COR-L47 (cell line): ENCODE data around the gene NFATC2IP.
"Not testable (repeated sequence)": the region's sequence is repeated elsewhere in the genome, so short reads cannot be mapped to it uniquely, and the experiment has no call there.

Experiments used
- DNase-seq: peaks from one replicate; lab custom pipeline; 2025; lab: John Stamatoyannopoulos, UW

Gene NFATC2IP

DNA sequence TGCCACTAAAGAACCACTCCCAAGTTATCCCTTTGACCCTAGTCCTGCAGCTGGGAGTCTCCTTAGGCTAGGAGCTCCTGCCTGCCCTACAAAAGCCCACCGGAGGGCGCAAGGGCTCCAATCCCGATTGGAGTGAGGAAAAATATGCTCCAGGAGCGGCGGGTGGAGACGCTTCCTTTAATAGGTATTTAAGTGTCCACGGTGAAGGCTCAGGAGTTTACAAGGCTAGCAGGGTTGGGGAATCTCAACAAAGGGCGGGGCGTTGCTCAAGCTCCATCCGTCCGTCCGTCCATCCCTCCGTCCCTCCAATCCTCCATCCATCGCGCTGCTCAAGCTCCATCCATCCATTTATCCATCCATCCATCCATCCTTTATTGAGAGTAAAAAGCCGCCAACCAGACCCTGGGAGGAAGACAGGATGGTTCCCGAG is 23.3 kb downstream of the NFATC2IP start:
- DNase-seq: peak; percentile 39

- DNase-seq: peak; percentile 97
Measured at GRCh38 chr16:28974437-28975157, 23.9 kb downstream of the NFATC2IP start, which contains the start of gene SPNS1. TSS of gene SPNS1 (plus strand) at chr16:28974778. CDS start at chr16:28975152, 374 bp downstream.

DNA sequence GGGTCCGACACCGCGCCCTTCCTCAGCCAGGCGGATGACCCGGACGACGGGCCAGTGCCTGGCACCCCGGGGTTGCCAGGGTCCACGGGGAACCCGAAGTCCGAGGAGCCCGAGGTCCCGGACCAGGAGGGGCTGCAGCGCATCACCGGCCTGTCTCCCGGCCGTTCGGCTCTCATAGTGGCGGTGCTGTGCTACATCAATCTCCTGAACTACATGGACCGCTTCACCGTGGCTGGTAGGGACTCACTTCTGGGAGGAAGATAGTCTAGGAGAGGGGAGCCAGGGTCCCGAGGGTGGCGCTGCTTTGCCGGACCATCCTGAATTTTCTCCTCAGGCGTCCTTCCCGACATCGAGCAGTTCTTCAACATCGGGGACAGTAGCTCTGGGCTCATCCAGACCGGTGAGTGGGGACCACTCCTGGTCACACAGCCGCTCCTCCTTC is 24.4 kb downstream of the NFATC2IP start:
- no peak for DNase-seq

DNA sequence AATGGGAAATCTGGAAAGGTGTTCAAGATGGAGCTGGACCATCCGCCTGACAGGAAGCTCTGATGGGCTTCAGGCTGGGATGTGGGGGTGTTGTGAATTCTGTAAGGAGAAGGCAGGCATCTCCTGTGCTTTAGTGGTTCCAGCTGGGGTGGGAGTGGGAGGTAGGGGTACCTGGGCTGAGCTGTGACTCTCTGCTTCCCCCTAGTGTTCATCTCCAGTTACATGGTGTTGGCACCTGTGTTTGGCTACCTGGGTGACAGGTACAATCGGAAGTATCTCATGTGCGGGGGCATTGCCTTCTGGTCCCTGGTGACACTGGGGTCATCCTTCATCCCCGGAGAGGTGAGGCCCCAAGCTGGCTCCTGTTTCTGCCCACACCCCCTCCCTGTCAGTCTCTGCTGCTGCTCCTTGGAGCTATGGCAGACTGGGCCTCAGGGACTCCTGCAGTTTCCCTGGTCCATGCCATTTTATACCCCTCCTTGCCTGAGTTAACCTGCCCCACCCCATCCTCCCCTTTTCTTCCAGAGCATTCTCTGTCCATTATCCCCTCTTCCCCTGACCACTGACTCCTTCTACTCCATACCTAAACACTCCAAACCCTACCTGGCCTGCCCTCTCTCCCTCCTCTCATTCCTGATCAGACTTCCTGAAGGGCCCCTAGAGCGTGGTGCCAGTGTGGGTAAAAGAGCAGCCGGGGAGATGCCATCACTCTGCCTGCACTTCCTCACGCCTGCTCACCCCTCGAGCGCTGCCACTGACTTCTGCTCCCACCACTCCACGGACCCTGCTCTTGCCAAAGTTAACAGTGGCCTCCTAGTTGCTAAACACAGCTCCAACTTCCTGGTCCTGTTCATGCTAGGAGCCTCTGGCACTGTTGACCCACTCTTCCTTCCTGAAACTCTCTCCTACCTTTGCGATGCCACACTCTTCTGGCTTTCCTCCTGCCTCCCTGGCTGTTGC is 27.2 kb downstream of the NFATC2IP start:
- no peak for DNase-seq

GRCh38 chr16:28980330-28980729 is 29.6 kb downstream of the NFATC2IP start:
- not testable (repeated sequence) for DNase-seq

GRCh38 chr16:28980929-28981328 is 30.2 kb downstream of the NFATC2IP start:
- no peak for DNase-seq

GRCh38 chr16:28981517-28981916 is 30.8 kb downstream of the NFATC2IP start:
- DNase-seq: no peak

DNA sequence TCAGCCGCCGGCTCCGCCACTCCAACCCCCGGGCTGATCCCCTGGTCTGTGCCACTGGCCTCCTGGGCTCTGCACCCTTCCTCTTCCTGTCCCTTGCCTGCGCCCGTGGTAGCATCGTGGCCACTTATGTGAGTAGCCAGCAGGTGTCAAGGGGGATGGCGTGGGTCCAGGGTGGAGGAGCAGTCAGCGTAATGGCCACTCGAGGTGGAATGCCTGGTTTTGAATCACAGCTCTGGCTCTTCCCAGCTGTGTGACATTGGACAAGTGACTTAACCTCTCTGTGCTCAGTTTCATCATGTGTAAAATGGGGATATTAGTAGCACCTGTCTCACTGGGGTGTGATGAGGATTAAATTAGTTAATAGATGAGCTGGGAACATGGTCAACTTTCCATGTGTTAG is 31.7 kb downstream of the NFATC2IP start:
- DNase-seq: no peak

DNA sequence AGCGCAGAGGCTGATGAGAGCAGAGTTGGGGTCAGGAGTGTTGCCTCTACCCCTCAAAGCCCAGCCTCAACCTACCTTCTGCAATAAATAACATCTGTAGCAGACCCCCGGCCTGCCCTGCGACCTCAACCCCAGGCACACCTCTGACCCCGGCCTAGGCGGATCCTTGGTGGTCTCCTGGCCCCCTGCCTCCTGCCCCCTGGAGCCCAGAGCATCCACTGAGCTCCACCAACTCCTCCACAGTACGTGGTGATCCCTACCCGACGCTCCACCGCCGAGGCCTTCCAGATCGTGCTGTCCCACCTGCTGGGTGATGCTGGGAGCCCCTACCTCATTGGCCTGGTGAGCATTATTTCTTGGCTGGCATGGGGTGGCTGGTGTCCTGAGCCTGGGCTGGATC is 32.2 kb downstream of the NFATC2IP start:
- no peak for DNase-seq

- no peak for DNase-seq
Measured at GRCh38 chr16:28983644-28984043, 32.9 kb downstream of the NFATC2IP start.

- DNase-seq: no peak
Measured at GRCh38 chr16:28984091-28984490, 33.4 kb downstream of the NFATC2IP start.

- DNase-seq: no peak
Measured at GRCh38 chr16:28984619-28985135, 33.9 kb downstream of the NFATC2IP start, which contains the start of gene LAT. TSS of gene LAT (plus strand) at chr16:28985052. CDS start at chr16:28985418, 366 bp downstream.

- no peak for DNase-seq
Measured at GRCh38 chr16:28985211-28986041, 34.7 kb downstream of the NFATC2IP start.

DNA sequence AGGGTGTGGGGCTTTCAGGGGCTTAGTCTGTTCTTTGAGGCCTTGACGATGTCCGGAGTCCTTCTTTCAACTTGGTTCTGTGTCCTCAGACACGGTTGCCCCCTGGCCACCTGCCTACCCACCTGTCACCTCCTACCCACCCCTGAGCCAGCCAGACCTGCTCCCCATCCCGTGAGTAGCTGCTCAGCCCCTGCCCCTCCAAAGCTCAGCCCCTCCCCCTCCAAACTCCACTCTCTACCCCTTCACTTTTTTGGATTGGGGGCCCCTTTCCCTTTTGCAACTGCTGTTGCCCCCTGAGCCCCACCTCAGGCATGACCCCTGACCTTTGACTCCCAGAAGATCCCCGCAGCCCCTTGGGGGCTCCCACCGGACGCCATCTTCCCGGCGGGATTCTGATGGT is 35.3 kb downstream of the NFATC2IP start:
- no peak for DNase-seq

- no peak for DNase-seq
Measured at GRCh38 chr16:28986492-28986891, 35.8 kb downstream of the NFATC2IP start.

DNA sequence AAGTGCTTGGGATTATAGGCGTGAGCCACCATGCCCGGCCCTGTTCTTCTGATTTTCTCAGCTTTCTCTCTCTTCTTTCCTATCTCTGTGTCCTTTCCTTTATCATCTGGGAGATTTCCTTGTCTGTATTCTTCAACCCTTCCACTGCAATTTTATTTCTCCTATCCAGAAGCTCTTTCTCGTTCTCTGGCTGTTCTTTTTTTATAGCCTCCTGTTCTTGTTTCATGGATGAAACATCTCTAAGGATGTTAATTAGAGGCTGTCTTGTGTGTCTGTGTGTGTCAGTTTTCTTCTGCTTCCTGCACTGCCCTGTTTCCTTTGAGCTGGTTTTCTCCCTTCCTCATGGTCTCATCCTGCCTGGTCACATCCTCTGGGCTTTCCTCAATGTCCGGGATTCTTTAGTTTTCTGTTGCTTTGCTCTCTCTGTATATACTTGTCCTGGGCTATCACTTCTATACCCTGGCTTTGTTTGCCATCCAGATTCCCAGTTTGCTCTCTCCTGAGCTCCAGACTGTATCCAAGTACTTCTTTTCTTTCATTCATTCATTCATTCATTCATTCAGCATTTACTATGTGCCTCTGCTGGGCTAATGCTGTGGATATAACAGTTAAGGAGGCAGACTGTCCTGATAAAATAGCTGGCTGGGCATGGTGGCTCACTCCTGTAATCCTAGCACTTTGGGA is 36.6 kb downstream of the NFATC2IP start:
- no peak for DNase-seq

DNA sequence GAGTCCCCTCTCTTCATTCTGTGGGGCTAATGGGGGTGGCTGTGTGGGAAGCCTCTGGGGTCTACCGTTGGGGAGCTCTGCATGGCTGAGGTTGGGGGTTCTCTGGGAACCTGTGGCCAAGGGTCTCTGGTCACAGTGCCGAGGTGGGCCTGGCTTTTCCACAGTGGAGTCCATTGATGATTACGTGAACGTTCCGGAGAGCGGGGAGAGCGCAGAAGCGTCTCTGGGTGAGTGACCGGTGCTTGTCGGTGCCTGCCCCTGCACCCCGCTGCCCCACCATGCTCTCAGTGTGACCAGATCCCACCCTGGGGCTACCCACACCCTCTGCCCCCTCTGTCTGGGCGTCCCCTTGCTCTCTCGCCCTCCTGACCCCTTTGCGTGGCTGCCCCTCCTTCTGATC is 38.6 kb downstream of the NFATC2IP start:
- DNase-seq: no peak

- DNase-seq: no peak
Measured at GRCh38 chr16:28990375-28991040, 39.8 kb downstream of the NFATC2IP start.

GRCh38 chr16:28991687-28992086 is 41.0 kb downstream of the NFATC2IP start:
- no peak for DNase-seq

- no peak for DNase-seq
Measured at GRCh38 chr16:28992496-28992895, 41.8 kb downstream of the NFATC2IP start.
